GM12865 (cell line): ENCODE results near the gene UBE3C.

Source experiments
- DNase-seq: peaks from one replicate; pipeline ENCODE4 v3.0.0; 2010; ENCODE audit warnings: low read depth
- H3K4me3 ChIP-seq: 2 replicates; pipeline ENCODE4 v1.5.1; 2011; ENCODE audit warnings: mild to moderate bottlenecking, low read depth, low read length, control low read depth
- CTCF ChIP-seq: IDR thresholded peaks from 2 replicates; pipeline ENCODE4 v1.5.1; 2011; ENCODE audit warnings: low read length, control low read depth, low read depth, inconsistent platforms; ENCODE audit not compliant: insufficient read depth; ENCODE audit errors: missing control alignments

Gene UBE3C

DNA sequence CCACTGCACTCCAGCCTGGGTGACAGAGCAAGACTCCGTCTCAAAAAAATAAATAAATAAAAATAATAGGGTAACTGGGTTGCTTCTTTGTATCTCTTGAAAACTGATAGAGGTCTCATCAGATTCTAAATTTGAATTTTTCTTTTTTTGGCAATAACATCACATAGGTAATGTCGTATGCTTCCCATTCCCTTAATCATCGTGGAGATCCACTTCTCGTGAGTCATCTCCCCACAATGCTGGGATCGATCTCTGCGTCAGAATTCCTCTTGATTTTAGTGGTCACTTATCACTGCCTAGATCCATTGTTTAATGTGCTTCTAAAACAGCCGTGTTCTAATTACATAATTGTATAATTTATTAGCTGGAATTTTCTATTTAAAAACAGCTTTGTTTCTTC is 127.5 kb downstream of the UBE3C start:
- no peak for DNase-seq
- TF ChIP-seq CTCF: no peak

GRCh38 chr7:157267516-157267915 is 128.8 kb downstream of the UBE3C start:
- no peak for DNase-seq
- no peak overlapping the region for H3K4me3 ChIP-seq
- TF ChIP-seq CTCF: no peak

More for the DNA sequence above, 127.5 kb downstream of the UBE3C start:
- no peak overlapping the region for H3K4me3 ChIP-seq

DNA sequence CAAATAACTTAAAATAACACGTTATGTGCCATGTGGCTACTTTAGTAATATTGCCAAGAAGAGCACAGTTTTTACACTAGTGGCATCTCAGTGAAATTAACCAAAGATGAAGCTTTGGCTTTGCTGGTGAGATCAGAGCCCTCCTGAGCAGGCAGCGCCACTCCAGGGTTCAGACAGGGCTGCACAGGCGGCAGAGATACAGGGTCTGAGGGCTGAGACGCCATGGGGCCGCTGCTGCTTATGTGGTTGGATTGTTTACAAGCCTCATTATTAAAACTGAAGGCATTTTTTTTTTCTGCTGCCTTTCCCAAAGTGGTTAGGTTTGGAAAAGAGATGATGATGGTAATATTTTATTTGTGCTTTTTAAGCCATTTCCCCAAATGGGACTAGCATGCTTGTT is 129.2 kb downstream of the UBE3C start:
- no peak for TF ChIP-seq CTCF
- H3K4me3 ChIP-seq: no peak overlapping the region

GRCh38 chr7:157268540-157268939 is 129.8 kb downstream of the UBE3C start:
- no peak for DNase-seq
- H3K4me3 ChIP-seq: no peak overlapping the region
- TF ChIP-seq CTCF: no peak

More for the DNA sequence above, 129.2 kb downstream of the UBE3C start:
- DNase-seq: no peak

DNA sequence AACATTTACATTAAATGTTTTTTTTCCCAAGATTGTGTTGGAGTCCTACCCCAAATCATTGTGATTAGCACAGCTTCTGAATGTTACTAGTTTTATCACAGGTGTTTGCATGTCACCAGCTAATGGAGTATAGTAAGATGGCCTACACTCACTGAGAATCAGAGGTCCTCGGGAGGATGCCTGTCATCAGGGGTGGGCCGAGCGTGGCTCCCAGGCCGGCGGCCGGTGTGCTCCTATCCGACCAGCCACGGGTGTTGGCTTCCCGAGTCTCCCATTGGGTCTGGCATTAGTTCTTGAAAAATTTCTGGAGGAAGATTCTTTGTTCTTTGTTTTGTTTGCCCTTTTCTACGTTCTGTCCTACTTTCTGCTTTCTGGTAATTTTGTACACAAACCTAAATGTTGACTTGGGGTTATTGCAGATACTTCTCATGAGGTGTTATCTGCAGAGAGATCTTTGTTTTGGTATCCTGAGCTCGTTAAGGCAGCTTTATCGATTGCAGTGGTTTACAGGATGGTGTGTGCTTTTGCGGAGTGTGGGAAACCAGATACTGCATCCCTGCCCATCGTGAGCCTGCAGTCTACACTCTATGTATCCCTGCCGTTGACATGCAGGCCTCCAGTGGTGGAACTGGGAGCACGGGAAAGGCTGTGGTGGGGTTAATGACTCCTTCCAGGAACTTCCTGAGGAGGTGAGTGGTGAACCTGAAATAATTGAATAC is 130.8 kb downstream of the UBE3C start:
- no peak overlapping the region for H3K4me3 ChIP-seq
- TF ChIP-seq CTCF: no peak
- DNase-seq: no peak

- TF ChIP-seq CTCF: no peak
- no peak overlapping the region for H3K4me3 ChIP-seq
- no peak for DNase-seq
Measured at GRCh38 chr7:157270060-157270444, 131.3 kb downstream of the UBE3C start.
